C4-2B (cell line): Measurements from ENCODE around the gene IER3.
A peak's percentile ranks its signal among the peaks of the same experiment; 100 is the strongest.

Source experiments
- H3K27ac ChIP-seq: fragments of 450-650 bp; 2 replicates; pipeline ENCODE4 v1.5.1; 2017
- CTCF ChIP-seq: fragments of 450-650 bp; conservative IDR thresholded peaks from 2 replicates; pipeline ENCODE4 v1.5.1; 2017; ENCODE audit warnings: mild to moderate bottlenecking
- ZFX ChIP-seq: fragments of 450-650 bp; IDR thresholded peaks from 2 replicates; pipeline ENCODE4 v1.6.1; 2017

Gene IER3

GRCh38 chr6:30748851-30749540 lies 4.6 kb upstream of the IER3 start:
- TF ChIP-seq CTCF (no peak), ZFX (no peak)
- H3K27ac ChIP-seq: no peak overlapping the region

- no peak for TF ChIP-seq CTCF
- no peak overlapping the region for H3K27ac ChIP-seq
Observed at GRCh38 chr6:30747902-30748769, 3.8 kb upstream of the IER3 start.

- H3K27ac ChIP-seq: no peak overlapping the region
Observed at GRCh38 chr6:30747300-30747687, 2.9 kb upstream of the IER3 start.

GRCh38 chr6:30743099-30744053 lies 971 bp downstream of the IER3 start:
- H3K27ac ChIP-seq: peak overlapping the region; percentile 90
- no peak for TF ChIP-seq ZFX

More at GRCh38 chr6:30747300-30747687, 2.9 kb upstream of the IER3 start:
- TF ChIP-seq CTCF: no peak

- peak within 1 kb of the TSS; percentile 90 for H3K27ac ChIP-seq
Observed at GRCh38 chr6:30742316-30743098, 1.8 kb downstream of the IER3 start, which contains the start of gene FLOT1. Gene FLOT1, minus strand, starts transcription at chr6:30742687. Its CDS starts 498 bp downstream, at chr6:30742189.

GRCh38 chr6:30741789-30742315 lies 2.5 kb downstream of the IER3 start:
- no peak for TF ChIP-seq ZFX
- no peak for TF ChIP-seq CTCF
- peak overlapping the region; percentile 90 for H3K27ac ChIP-seq

More at GRCh38 chr6:30742316-30743098, 1.8 kb downstream of the IER3 start, which contains the start of gene FLOT1:
- no peak for TF ChIP-seq CTCF
- peak; percentile 69 for TF ChIP-seq ZFX
